K562 (cell line): ENCODE results near the gene DAB2.

Source experiments
- BMI1 ChIP-seq: fragments of 150-350 bp; IDR thresholded peaks from 2 replicates; pipeline ENCODE4 v1.6.1; 2014; ENCODE audit warnings: low read length
- BRF2 ChIP-seq: IDR thresholded peaks from 3 replicates; pipeline ENCODE4 v1.6.1; 2011; ENCODE audit warnings: borderline replicate concordance, mild to moderate bottlenecking; ENCODE audit not compliant: insufficient read length, insufficient read depth
- CBFB ChIP-seq: sonication (generic); formaldehyde crosslinking; IDR thresholded peaks from 2 replicates; pipeline ENCODE4 v1.4.0; 2020; ENCODE audit warnings: mild to moderate bottlenecking, missing genetic modification reagents
- CTCF ChIP-seq, 3 experiments: IDR thresholded peaks in 2 of 3; conservative IDR thresholded peaks in 1 of 3; 2 replicates each; pipeline ENCODE4 v1.5.1; 2011 to 2012; ENCODE audit warnings: low read length in 3 of 3, mild to moderate bottlenecking in 3 of 3, control low read depth in 2 of 3, improper control_type of control experiment in 1 of 3, inconsistent platforms in 1 of 3, low read depth in 1 of 3, mixed read lengths in 1 of 3, moderate library complexity in 1 of 3; ENCODE audit not compliant: insufficient read depth in 2 of 3
- E2F6 ChIP-seq, 2 experiments: IDR thresholded peaks; 2 replicates each; pipeline ENCODE4 v1.6.1; 2011; ENCODE audit warnings: borderline replicate concordance in 1 of 2, control low read depth in 1 of 2, low read depth in 1 of 2, low read length in 1 of 2, mild to moderate bottlenecking in 1 of 2, mixed read lengths in 1 of 2, moderate library complexity in 1 of 2; ENCODE audit not compliant: insufficient read depth in 1 of 2, insufficient read length in 1 of 2, poor library complexity in 1 of 2, severe bottlenecking in 1 of 2; ENCODE audit errors: extremely low read depth in 1 of 2
- ESRRA ChIP-seq: fragments of 450-650 bp; IDR thresholded peaks from 2 replicates; pipeline ENCODE4 v1.6.1; 2014; ENCODE audit warnings: low read depth, mild to moderate bottlenecking, moderate library complexity, borderline replicate concordance
- JUND ChIP-seq, 2 experiments: IDR thresholded peaks; 2 replicates in 1 of 2; 3 replicates in 1 of 2; pipeline ENCODE4 v1.6.1; 2011; ENCODE audit warnings: borderline replicate concordance in 2 of 2, low read depth in 2 of 2, low read length in 2 of 2, improper control_type of control experiment in 1 of 2, missing biosample characterization in 1 of 2, missing genetic modification characterization in 1 of 2, missing genetic modification reagents in 1 of 2
- MAZ ChIP-seq, 2 experiments: fragments of 450-650 bp in 1 of 2; sonication (generic) in 1 of 2; formaldehyde crosslinking; IDR thresholded peaks in 1 of 2; conservative IDR thresholded peaks in 1 of 2; 2 replicates each; pipeline versions ENCODE4 v1.4.0 to v1.5.0; 2020; ENCODE audit warnings: mild to moderate bottlenecking in 1 of 2, missing genetic modification reagents in 1 of 2
- SMARCA4 ChIP-seq: fragments of 450-650 bp; IDR thresholded peaks from 2 replicates; pipeline ENCODE4 v1.6.1; 2016
- TAF1 ChIP-seq: IDR thresholded peaks from 2 replicates; pipeline ENCODE4 v1.6.1; 2011; ENCODE audit warnings: mild to moderate bottlenecking, low read length, moderate library complexity; ENCODE audit not compliant: insufficient read depth, control insufficient read depth, severe bottlenecking; ENCODE audit errors: extremely low read depth

- TF ChIP-seq CBFB (no peak), BRF2 (no peak), CTCF (IDR thresholded peaks at IDR 0.05 in 2 of 3, conservative IDR thresholded peaks at IDR 0.05 in 1 of 3; ENCODE audit: insufficient read depth in 2 of 3, low read depth in 1 of 3, low read length in 3 of 3) (no peak), TAF1 (no peak), BMI1 (no peak), ESRRA (no peak), SMARCA4 (no peak), MAZ (CRISPR knock-in tag; conservative IDR thresholded peaks at IDR 0.05 in 1 of 2, IDR thresholded peaks at IDR 0.05 in 1 of 2) (no peak), JUND (IDR thresholded peaks at IDR 0.05; ENCODE audit: borderline replicate concordance, low read depth, low read length) (no peak), JUND (tag; IDR thresholded peaks at IDR 0.05; ENCODE audit: borderline replicate concordance, low read depth, low read length) (no peak), E2F6 (IDR thresholded peaks at IDR 0.05; ENCODE audit: borderline replicate concordance in 1 of 2, extremely low read depth in 1 of 2, insufficient read depth in 1 of 2, insufficient read length in 1 of 2, low read depth in 1 of 2, low read length in 1 of 2, poor library complexity in 1 of 2, severe bottlenecking in 1 of 2) (no peak)
Measured at GRCh38 chr5:39448506-39449128, 23.8 kb upstream of the DAB2 start.
